Neural cell (in vitro differentiated cells): ENCODE results near the gene ADK. TPM values are rescaled to one million over a fixed set of nuclear protein-coding genes. Genes with fewer than 3 reads are reported as not detected.

Experiments
- H2AFZ ChIP-seq: fragments of 200-600, 300-800 bp; sonication (generic), shearing (Covaris generic); 2 replicates; pipeline ENCODE4 v1.6.0; 2014; ENCODE audit warnings: low read depth, mild to moderate bottlenecking, antibody characterized with exemption, low read length, moderate library complexity
- H3F3A ChIP-seq: fragments of 200-600 bp; shearing (Covaris generic); 2 replicates; pipeline ENCODE4 v1.6.1; 2016; ENCODE audit warnings: mild to moderate bottlenecking, moderate library complexity, mixed read lengths, antibody characterized with exemption, low read length; ENCODE audit not compliant: insufficient read depth, poor library complexity, severe bottlenecking
- H3K27ac ChIP-seq: fragments of 200-600, 300-800 bp; sonication (generic), shearing (Covaris generic); 2 replicates; pipeline ENCODE4 v1.5.1; 2014; ENCODE audit warnings: mild to moderate bottlenecking, low read length, moderate library complexity
- H3K27me3 ChIP-seq: fragments of 300-800, 200-600 bp; sonication (generic), shearing (Covaris generic); 2 replicates; pipeline ENCODE4 v1.6.0; 2014; ENCODE audit warnings: mild to moderate bottlenecking, low read depth, low read length, moderate library complexity; ENCODE audit not compliant: insufficient read depth
- H3K36me3 ChIP-seq: fragments of 300-800, 200-600 bp; sonication (generic), shearing (Covaris generic); 2 replicates; pipeline ENCODE4 v1.5.1; 2014; ENCODE audit warnings: mild to moderate bottlenecking, antibody characterized with exemption, low read length, moderate library complexity; ENCODE audit not compliant: insufficient read depth
- H3K4me2 ChIP-seq: fragments of 300-800, 200-600 bp; sonication (generic), shearing (Covaris generic); 2 replicates; pipeline ENCODE4 v1.6.0; 2014; ENCODE audit warnings: mild to moderate bottlenecking, low read length
- H3K4me3 ChIP-seq: fragments of 300-800, 200-600 bp; sonication (generic), shearing (Covaris generic); 2 replicates; pipeline ENCODE4 v1.5.1; 2014; ENCODE audit warnings: mild to moderate bottlenecking, low read length, moderate library complexity
- H3K79me2 ChIP-seq: fragments of 200-600 bp; shearing (Covaris generic); replicated peaks from 2 replicates; pipeline ENCODE4 v1.6.0; 2014; ENCODE audit warnings: mild to moderate bottlenecking, low read length, moderate library complexity; ENCODE audit not compliant: insufficient read depth
- H3K9ac ChIP-seq: fragments of 300-800, 200-600 bp; sonication (generic), shearing (Covaris generic); 2 replicates; pipeline ENCODE4 v1.6.1; 2016; ENCODE audit warnings: mild to moderate bottlenecking, low read length, mixed read lengths
- H3K9me2 ChIP-seq: fragments of 200-600 bp; shearing (Covaris generic); 2 replicates; pipeline ENCODE4 v1.6.1; 2016; ENCODE audit warnings: mild to moderate bottlenecking, low read length, mixed read lengths; ENCODE audit not compliant: insufficient read depth
- H3K9me3 ChIP-seq: fragments of 200-600, 300-800 bp; sonication (generic), shearing (Covaris generic); 2 replicates; pipeline ENCODE4 v1.6.1; 2016; ENCODE audit warnings: mild to moderate bottlenecking, mixed run types, low read length, moderate library complexity, mixed read lengths
- H4K20me1 ChIP-seq: fragments of 200-600 bp; shearing (Covaris generic); 2 replicates; pipeline ENCODE4 v1.6.1; 2016; ENCODE audit warnings: mild to moderate bottlenecking, mixed run types; ENCODE audit not compliant: insufficient read depth
- CTCF ChIP-seq: fragments of 450-650 bp; IDR thresholded peaks from 2 replicates; pipeline ENCODE4 v1.5.1; 2014; ENCODE audit warnings: antibody characterized with exemption, mild to moderate bottlenecking, moderate library complexity; ENCODE audit not compliant: poor library complexity, severe bottlenecking
- EP300 ChIP-seq: fragments of 450-650 bp; conservative IDR thresholded peaks from 2 replicates; pipeline ENCODE4 v1.6.1; 2014; ENCODE audit warnings: antibody characterized with exemption, mild to moderate bottlenecking, moderate library complexity; ENCODE audit not compliant: poor library complexity, severe bottlenecking
- EZH2 ChIP-seq: fragments of 200-600, 300-800 bp; shearing (Covaris generic), sonication (generic); IDR thresholded peaks from 2 replicates; pipeline ENCODE4 v1.6.1; 2014; ENCODE audit warnings: antibody characterized with exemption, low read length, borderline replicate concordance, mild to moderate bottlenecking; ENCODE audit not compliant: insufficient read depth, poor library complexity, severe bottlenecking
- MXI1 ChIP-seq: fragments of 450-650 bp; conservative IDR thresholded peaks from 2 replicates; pipeline ENCODE4 v1.6.1; 2014; ENCODE audit warnings: antibody characterized with exemption, mild to moderate bottlenecking; ENCODE audit not compliant: poor library complexity, severe bottlenecking
- POLR2AphosphoS5 ChIP-seq: IDR thresholded peaks from 2 replicates; pipeline ENCODE4 v1.6.1; 2012
- RAD21 ChIP-seq: fragments of 450-650 bp; conservative IDR thresholded peaks from 2 replicates; pipeline ENCODE4 v1.6.1; 2014; ENCODE audit warnings: antibody characterized with exemption, mild to moderate bottlenecking, moderate library complexity
- SMC3 ChIP-seq: fragments of 450-650 bp; conservative IDR thresholded peaks from 2 replicates; pipeline ENCODE4 v1.6.1; 2014; ENCODE audit warnings: antibody characterized with exemption, mild to moderate bottlenecking, moderate library complexity; ENCODE audit not compliant: poor library complexity
- TAF1 ChIP-seq: IDR thresholded peaks from 2 replicates; pipeline ENCODE4 v1.6.1; 2012; ENCODE audit warnings: low read depth
- polyA plus RNA-seq: library from polyadenylated mRNA; depleted of rRNA; stranded (reverse); fragments of >200 nt; gene quantifications from 2 replicates; pipeline ENCODE4 v1.2.3, GENCODE V29; 2014
- TF ChIP-seq, protein P1 (sequence below): IDR thresholded peaks from 2 replicates; pipeline ENCODE4 v1.6.1; 2012; ENCODE audit warnings: borderline replicate concordance

Gene ADK
- polyA plus RNA-seq, 1 donor from 2014 or later, result 19.5 TPM

DNA sequence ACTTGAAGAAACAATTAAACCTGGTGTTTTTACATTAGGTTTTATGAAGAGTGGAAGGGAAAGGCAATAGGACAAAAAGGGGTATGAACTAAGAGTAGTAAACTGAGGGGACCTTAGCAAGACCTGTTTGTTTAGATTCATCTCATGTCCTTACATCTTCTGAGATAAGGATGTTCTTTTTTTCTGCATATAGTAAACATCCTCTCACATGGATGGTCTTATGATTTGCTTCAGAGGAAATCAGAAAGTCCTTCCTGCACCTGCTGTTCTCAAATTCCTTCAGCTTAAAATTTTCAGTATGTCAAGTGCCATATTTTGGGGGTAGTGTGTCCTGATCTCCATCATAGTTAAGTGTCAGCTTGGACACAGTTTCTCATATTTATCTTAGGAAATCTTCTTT, 232.6 kb downstream of the ADK start:
- Histone ChIP-seq H3K27me3 (no peaks in the 10 kb centered on the region), H3F3A (no peaks in the 10 kb centered on the region), H3K9me2 (no peaks in the 10 kb centered on the region), H4K20me1 (no peaks in the 10 kb centered on the region), H3K9me3 (no peaks in the 10 kb centered on the region), H3K9ac (no peak overlapping the region), H3K36me3 (no peaks in the 10 kb centered on the region), H3K79me2 (no peaks in the 10 kb centered on the region), H3K4me2 (no peak overlapping the region), H3K27ac (no peak overlapping the region), H2AFZ (no peak overlapping the region), H3K4me3 (no peak overlapping the region)
- TF ChIP-seq, protein P1, sequence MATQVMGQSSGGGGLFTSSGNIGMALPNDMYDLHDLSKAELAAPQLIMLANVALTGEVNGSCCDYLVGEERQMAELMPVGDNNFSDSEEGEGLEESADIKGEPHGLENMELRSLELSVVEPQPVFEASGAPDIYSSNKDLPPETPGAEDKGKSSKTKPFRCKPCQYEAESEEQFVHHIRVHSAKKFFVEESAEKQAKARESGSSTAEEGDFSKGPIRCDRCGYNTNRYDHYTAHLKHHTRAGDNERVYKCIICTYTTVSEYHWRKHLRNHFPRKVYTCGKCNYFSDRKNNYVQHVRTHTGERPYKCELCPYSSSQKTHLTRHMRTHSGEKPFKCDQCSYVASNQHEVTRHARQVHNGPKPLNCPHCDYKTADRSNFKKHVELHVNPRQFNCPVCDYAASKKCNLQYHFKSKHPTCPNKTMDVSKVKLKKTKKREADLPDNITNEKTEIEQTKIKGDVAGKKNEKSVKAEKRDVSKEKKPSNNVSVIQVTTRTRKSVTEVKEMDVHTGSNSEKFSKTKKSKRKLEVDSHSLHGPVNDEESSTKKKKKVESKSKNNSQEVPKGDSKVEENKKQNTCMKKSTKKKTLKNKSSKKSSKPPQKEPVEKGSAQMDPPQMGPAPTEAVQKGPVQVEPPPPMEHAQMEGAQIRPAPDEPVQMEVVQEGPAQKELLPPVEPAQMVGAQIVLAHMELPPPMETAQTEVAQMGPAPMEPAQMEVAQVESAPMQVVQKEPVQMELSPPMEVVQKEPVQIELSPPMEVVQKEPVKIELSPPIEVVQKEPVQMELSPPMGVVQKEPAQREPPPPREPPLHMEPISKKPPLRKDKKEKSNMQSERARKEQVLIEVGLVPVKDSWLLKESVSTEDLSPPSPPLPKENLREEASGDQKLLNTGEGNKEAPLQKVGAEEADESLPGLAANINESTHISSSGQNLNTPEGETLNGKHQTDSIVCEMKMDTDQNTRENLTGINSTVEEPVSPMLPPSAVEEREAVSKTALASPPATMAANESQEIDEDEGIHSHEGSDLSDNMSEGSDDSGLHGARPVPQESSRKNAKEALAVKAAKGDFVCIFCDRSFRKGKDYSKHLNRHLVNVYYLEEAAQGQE, result no peak
- TF ChIP-seq CTCF (no peak), TAF1 (no peak), POLR2AphosphoS5 (no peak), EP300 (no peak), MXI1 (no peak)

DNA sequence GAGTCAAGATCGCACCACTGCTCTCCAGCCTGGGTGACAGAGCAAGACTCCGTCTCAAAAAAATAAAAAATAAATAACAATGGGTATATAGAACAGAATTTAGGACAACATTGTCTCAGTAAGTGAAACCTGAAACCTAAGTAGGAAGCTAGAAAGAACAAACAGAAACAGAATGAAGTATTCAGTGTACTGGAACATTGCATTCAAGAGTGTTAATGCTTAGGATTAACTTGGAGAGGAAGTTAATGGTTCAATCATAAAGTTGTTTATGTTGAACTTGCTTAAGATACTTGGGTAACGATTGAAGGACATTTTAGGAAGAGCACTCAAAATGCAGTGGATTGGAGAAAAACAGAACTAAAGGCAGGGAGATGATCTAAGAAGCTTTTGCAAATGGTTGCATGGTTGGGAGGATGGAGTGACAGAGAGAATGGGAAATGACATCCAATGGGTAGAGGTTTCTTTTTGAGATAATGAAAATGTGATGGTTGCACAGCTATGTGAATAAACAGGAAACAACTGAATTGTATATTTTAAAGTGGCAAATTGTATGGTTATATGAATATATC, 233.7 kb downstream of the ADK start:
- H3K9me2 ChIP-seq, result no peaks in the 10 kb centered on the region
- no peaks in the 10 kb centered on the region for H4K20me1 ChIP-seq
- H3K27ac ChIP-seq, result no peak overlapping the region
- H3K4me3 ChIP-seq, result no peak overlapping the region
- H3F3A ChIP-seq, result no peaks in the 10 kb centered on the region
- no peak overlapping the region for H3K9ac ChIP-seq
- H3K79me2 ChIP-seq, result no peaks in the 10 kb centered on the region
- TF ChIP-seq RAD21 (no peak), EZH2 (no peak), TAF1 (no peak), MXI1 (no peak), SMC3 (no peak), CTCF (no peak), EP300 (no peak), POLR2AphosphoS5 (no peak)
- TF ChIP-seq, protein P1, result no peak
- H2AFZ ChIP-seq, result no peak overlapping the region
- no peaks in the 10 kb centered on the region for H3K9me3 ChIP-seq
- H3K27me3 ChIP-seq, result no peaks in the 10 kb centered on the region
- H3K36me3 ChIP-seq, result no peaks in the 10 kb centered on the region
- H3K4me2 ChIP-seq, result no peak overlapping the region
